NCI-H748 treated with DMSO at 0.1 percent for 48 hours (cell line): ENCODE measurements around the gene ANKRD55.
"Not testable (repeated sequence)": the region's sequence is repeated elsewhere in the genome, so short reads cannot be mapped to it uniquely, and the experiment has no call there.

ENCODE experiments used
- DNase-seq: peaks from one replicate; lab custom pipeline; 2025; lab: John Stamatoyannopoulos, UW

ANKRD55 gene

GRCh38 chr5:56253126-56253525 is 20.0 kb upstream of the ANKRD55 start:
- no peak for DNase-seq

- no peak for DNase-seq
These were observed 18.9 kb upstream of the ANKRD55 start for GRCh38 chr5:56251918-56252553.

GRCh38 chr5:56251440-56251839 is 18.3 kb upstream of the ANKRD55 start:
- no peak for DNase-seq

- no peak for DNase-seq
These were observed 16.9 kb upstream of the ANKRD55 start for GRCh38 chr5:56250011-56250410.

- DNase-seq: not testable (repeated sequence)
These were observed 16.0 kb upstream of the ANKRD55 start for GRCh38 chr5:56249085-56249484.

- no peak for DNase-seq
These were observed 14.5 kb upstream of the ANKRD55 start for GRCh38 chr5:56247592-56247991.

GRCh38 chr5:56246769-56247168 is 13.6 kb upstream of the ANKRD55 start:
- DNase-seq: no peak

GRCh38 chr5:56245481-56245880 is 12.4 kb upstream of the ANKRD55 start:
- no peak for DNase-seq

- no peak for DNase-seq
These were observed 11.5 kb upstream of the ANKRD55 start for GRCh38 chr5:56244627-56245026.

GRCh38 chr5:56242271-56242670 is 9.1 kb upstream of the ANKRD55 start:
- DNase-seq: not testable (repeated sequence)

- DNase-seq: no peak
These were observed 592 bp downstream of the ANKRD55 start for GRCh38 chr5:56232538-56232937.

GRCh38 chr5:56230576-56230975 is 2.6 kb downstream of the ANKRD55 start:
- DNase-seq: no peak

GRCh38 chr5:56229111-56229510 is 4.0 kb downstream of the ANKRD55 start:
- DNase-seq: no peak

- no peak for DNase-seq
These were observed 4.5 kb downstream of the ANKRD55 start for GRCh38 chr5:56228631-56229030.

- no peak for DNase-seq
These were observed 5.4 kb downstream of the ANKRD55 start for GRCh38 chr5:56227691-56228090.

GRCh38 chr5:56223298-56223697 is 9.8 kb downstream of the ANKRD55 start:
- not testable (repeated sequence) for DNase-seq

GRCh38 chr5:56221601-56222000 is 11.5 kb downstream of the ANKRD55 start:
- DNase-seq: not testable (repeated sequence)

- DNase-seq: no peak
These were observed 17.9 kb downstream of the ANKRD55 start for GRCh38 chr5:56215019-56215830.

- DNase-seq: not testable (repeated sequence)
These were observed 19.1 kb downstream of the ANKRD55 start for GRCh38 chr5:56213886-56214535.

- DNase-seq: no peak
These were observed 20.8 kb downstream of the ANKRD55 start for GRCh38 chr5:56212130-56212879.

- no peak for DNase-seq
These were observed 21.7 kb downstream of the ANKRD55 start for GRCh38 chr5:56211298-56211865.

GRCh38 chr5:56208681-56209080 is 24.4 kb downstream of the ANKRD55 start:
- no peak for DNase-seq
